Astrocyte (in vitro differentiated cells and primary cell): ENCODE data around the gene XYLT1.

Experiments used
- CTCF ChIP-seq: IDR thresholded peaks from 2 replicates; pipeline ENCODE4 v1.5.1; 2011; ENCODE audit warnings: low read depth, mild to moderate bottlenecking, inconsistent platforms, low read length, moderate library complexity; ENCODE audit not compliant: insufficient read depth
- EZH2 ChIP-seq: IDR thresholded peaks from 2 replicates; pipeline ENCODE4 v1.6.1; 2012; ENCODE audit warnings: mild to moderate bottlenecking, low read length, inconsistent platforms; ENCODE audit not compliant: insufficient read depth

- TF ChIP-seq CTCF (no peak), EZH2 (no peak)
Measured at GRCh38 chr16:17246268-17246885, 224.4 kb downstream of the XYLT1 start.
